Endothelial cell of umbilical vein (primary cell): ENCODE data around the gene OSBPL10. TPM values are rescaled to one million over a fixed set of nuclear protein-coding genes. Genes with fewer than 3 reads are reported as not detected.

Experiments
- BruUV-seq: library from RNA; stranded (reverse); fragments of 400-500 nt; replicated peaks from 2 replicates; lab custom pipeline; 2021; lab: Mats Ljungman, UMichigan
- CTCF ChIA-PET: fragments of 300-600, 350-600 bp; sonication (Branson Sonifier 250); formaldehyde crosslinking; loops from one replicate; lab custom pipeline; 2021; ENCODE audit warnings: antibody characterized with exemption, inconsistent platforms; lab: Charles Lee
- POLR2A ChIA-PET: fragments of 300-600, 350-600 bp; sonication (Branson Sonifier 250); formaldehyde crosslinking; loops from one replicate; lab custom pipeline; 2021; ENCODE audit warnings: antibody characterized with exemption, inconsistent platforms; lab: Charles Lee
- DNase-seq: peaks from one replicate; pipeline ENCODE4 v3.0.0-alpha.2; 2011; ENCODE audit warnings: low read depth, low spot score
- FAIRE-seq: peaks from 2 replicates; lab custom pipeline; 2011; peaks lifted over from hg19 to GRCh38; lab: Jason Lieb, UNC
- H2AFZ ChIP-seq: 2 replicates; pipeline ENCODE4 v1.6.0; 2012; ENCODE audit warnings: low read depth, low read length, control low read depth, inconsistent platforms
- H3K27ac ChIP-seq: 2 replicates; pipeline ENCODE4 v1.5.1; 2011; ENCODE audit warnings: low read depth, mild to moderate bottlenecking, control low read depth, low read length, moderate library complexity; ENCODE audit not compliant: insufficient read depth
- H3K27me3 ChIP-seq, 2 experiments: 2 replicates each; pipeline versions ENCODE4 v1.6.0 to v1.6.1; 2011; ENCODE audit warnings: low read length in 2 of 2, mixed read lengths in 1 of 2; ENCODE audit not compliant: control insufficient read depth in 2 of 2, insufficient read depth in 2 of 2
- H3K36me3 ChIP-seq, 2 experiments: 2 replicates in 1 of 2; 3 replicates in 1 of 2; pipeline ENCODE4 v1.5.1; 2011; ENCODE audit warnings: low read length in 2 of 2, mild to moderate bottlenecking in 1 of 2, moderate library complexity in 1 of 2; ENCODE audit not compliant: control insufficient read depth in 2 of 2, insufficient read depth in 2 of 2; ENCODE audit errors: extremely low read depth in 1 of 2
- H3K4me1 ChIP-seq: 3 replicates; pipeline ENCODE4 v1.5.1; 2011; ENCODE audit warnings: mild to moderate bottlenecking, low read length; ENCODE audit not compliant: control insufficient read depth, insufficient read depth; ENCODE audit errors: extremely low read depth
- H3K4me2 ChIP-seq: 2 replicates; pipeline ENCODE4 v1.6.1; 2011; ENCODE audit warnings: low read length, control low read depth, mixed read lengths; ENCODE audit not compliant: insufficient read depth
- H3K4me3 ChIP-seq, 3 experiments: fragments of 200-600 bp in 1 of 3; sonication (generic), shearing (Covaris generic) in 1 of 3; replicated peaks in 1 of 3; 2 replicates each; pipeline ENCODE4 v1.5.1; 2011 to 2016; ENCODE audit warnings: control low read depth in 3 of 3, low read length in 3 of 3, mild to moderate bottlenecking in 2 of 3, inconsistent platforms in 1 of 3, low read depth in 1 of 3, moderate library complexity in 1 of 3; ENCODE audit not compliant: insufficient read depth in 1 of 3
- H3K79me2 ChIP-seq: 2 replicates; pipeline ENCODE4 v1.6.0; 2012; ENCODE audit warnings: low read length, inconsistent platforms; ENCODE audit not compliant: control insufficient read depth, insufficient read depth
- H3K9ac ChIP-seq: replicated peaks from 2 replicates; pipeline ENCODE3; 2011; ENCODE audit warnings: low read length, control low read depth; ENCODE audit not compliant: insufficient read depth; ENCODE audit errors: extremely low read depth
- H3K9me1 ChIP-seq: replicated peaks from 3 replicates; pipeline ENCODE4 v1.6.0; 2011; ENCODE audit warnings: mild to moderate bottlenecking, low read length; ENCODE audit not compliant: control insufficient read depth, insufficient read depth; ENCODE audit errors: extremely low read depth
- H3K9me3 ChIP-seq: replicated peaks from 2 replicates; pipeline ENCODE4 v1.5.1; 2012; ENCODE audit warnings: low read length, inconsistent platforms; ENCODE audit not compliant: control insufficient read depth, insufficient read depth
- H4K20me1 ChIP-seq: replicated peaks from 2 replicates; pipeline ENCODE3; 2011; ENCODE audit warnings: mild to moderate bottlenecking, low read length; ENCODE audit not compliant: control insufficient read depth, insufficient read depth; ENCODE audit errors: extremely low read depth
- CTCF ChIP-seq, 2 donors: IDR thresholded peaks; 1 replicate in 1 of 2; 2 replicates in 1 of 2; pipeline ENCODE4 v1.5.1; 2011; ENCODE audit warnings: low read length in 2 of 2, mild to moderate bottlenecking in 2 of 2, moderate library complexity in 2 of 2, control low read depth in 1 of 2, inconsistent platforms in 1 of 2, low read depth in 1 of 2; ENCODE audit not compliant: insufficient read depth in 1 of 2; ENCODE audit errors: extremely low read depth in 1 of 2
- EZH2 ChIP-seq: IDR thresholded peaks from 2 replicates; pipeline ENCODE4 v1.6.1; 2012; ENCODE audit warnings: borderline replicate concordance, low read depth, mild to moderate bottlenecking, moderate library complexity, low read length, inconsistent platforms; ENCODE audit not compliant: severe bottlenecking
- FOS ChIP-seq: IDR thresholded peaks from 2 replicates; pipeline ENCODE4 v1.6.1; 2011; ENCODE audit warnings: mild to moderate bottlenecking, low read length, moderate library complexity, borderline replicate concordance; ENCODE audit not compliant: insufficient read depth
- GATA2 ChIP-seq: IDR thresholded peaks from 2 replicates; pipeline ENCODE4 v1.7.0; 2011; ENCODE audit warnings: low read depth, mild to moderate bottlenecking, moderate library complexity, mixed read lengths, low read length; ENCODE audit not compliant: insufficient read length, insufficient read depth
- JUN ChIP-seq: IDR thresholded peaks from 2 replicates; pipeline ENCODE4 v1.6.1; 2011; ENCODE audit warnings: borderline replicate concordance, low read depth; ENCODE audit not compliant: insufficient read length, insufficient read depth
- MAX ChIP-seq: IDR thresholded peaks from 2 replicates; pipeline ENCODE4 v1.6.1; 2011; ENCODE audit not compliant: insufficient read depth, insufficient read length
- POLR2A ChIP-seq: IDR thresholded peaks from 2 replicates; pipeline ENCODE4 v1.6.1; 2012; ENCODE audit warnings: low read depth, mild to moderate bottlenecking, control low read depth, low read length
- dilution Hi-C: fragments of 300-500 bp; cut with MboI; formaldehyde crosslinking; loops from one replicate; pipeline ENCODE4 v1.15.0; 2019; ENCODE audit warnings: low sequenced_read_pairs; ENCODE audit not compliant: extremely low pct_ligation_motif_present
- intact Hi-C: fragments of 100-400 bp; cut with micrococcal nuclease; formaldehyde crosslinking; loops from one replicate; pipeline ENCODE4 v1.10.0; 2022
- polyA plus RNA-seq, 4 experiments: library from polyadenylated mRNA; depleted of rRNA in 3 of 4; stranded (reverse) in 3 of 4; unstranded in 1 of 4; fragments of >200 nt; gene quantifications; 2 replicates each; pipeline versions ENCODE4 v1.2.1 to v1.2.3, GENCODE V29; 2011 to 2012; ENCODE audit warnings: missing spikeins in 1 of 4
- total RNA-seq: library from RNA; stranded (reverse); gene quantifications from 2 replicates; pipeline ENCODE4 v1.2.3, GENCODE V29; 2021

The OSBPL10 gene
- total and polyA plus RNA-seq, 2 donors (not counting 3 experiments of a cell fraction or from before 2014, with no cell fraction given), result 10.8 to 47.6 TPM

- no peaks in the 10 kb centered on the region for H3K36me3 ChIP-seq
- CTCF ChIA-PET, result interaction anchor here (0.7 to 2.4 kb wide), 5 partner anchors 12 to 531 kb away, joined by 3 to 19 read pairs (median 4); partner anchors contain the start of gene STT3B
- H3K4me3 ChIP-seq, result no peak overlapping the region
- intact Hi-C loops, result loop anchor here (5.0 kb wide), 1 partner anchor 404 kb away; no protein-coding TSS in a partner anchor
- no peaks in the 10 kb centered on the region for H3K27me3 ChIP-seq
- no peaks in the 10 kb centered on the region for H3K9me1 ChIP-seq
- H3K9me3 ChIP-seq, result no peaks in the 10 kb centered on the region
- no peak for TF ChIP-seq FOS
- no peak for TF ChIP-seq POLR2A
- no peak for TF ChIP-seq MAX
- TF ChIP-seq GATA2, result no peak
- no peak for TF ChIP-seq EZH2
- TF ChIP-seq JUN, result no peak
- TF ChIP-seq CTCF (IDR thresholded peaks at IDR 0.05; ENCODE audit: extremely low read depth in 1 of 2, insufficient read depth in 1 of 2, low read depth in 1 of 2, low read length in 2 of 2), result no peak
- H3K4me1 ChIP-seq, result no peaks in the 10 kb centered on the region
- POLR2A ChIA-PET, result no interaction called here
- no peak for FAIRE-seq
- dilution Hi-C loops, result no loop called here
- no peak overlapping the region for H3K4me2 ChIP-seq
- no peaks in the 10 kb centered on the region for H4K20me1 ChIP-seq
- no peak overlapping the region for H3K27ac ChIP-seq
- no peak for DNase-seq
- H3K9ac ChIP-seq, result no peak overlapping the region
- H2AFZ ChIP-seq, result no peak overlapping the region
- H3K79me2 ChIP-seq, result peaks cover 16% of the 10 kb centered on the region
- no TSS peak for BruUV-seq
These were observed 367.9 kb downstream of the OSBPL10 start for GRCh38 chr3:31613177-31613576.

Other genes with a start within 250 kb of the OSBPL10 start
- gene ZNF860, start 488 bp upstream of the OSBPL10 start, total RNA-seq, result 0.73 and 1.0 TPM in 2 replicates
- gene ZNF860, start 488 bp upstream of the OSBPL10 start, polyA plus RNA-seq, result 0.19 and 0.29 TPM in 2 replicates
- 11.3 and 12.9 TPM in 2 replicates for gene GPD1L, start 125.4 kb upstream of the OSBPL10 start, total RNA-seq
- 4.0 and 5.1 TPM in 2 replicates for gene GPD1L, start 125.4 kb upstream of the OSBPL10 start, polyA plus RNA-seq